Activated naive CD8-positive, alpha-beta T cell (primary cell): ENCODE results near the gene ITGA2.

Experiments used
- H3K27ac Mint-ChIP-seq: one replicate; pipeline ENCODE4 v1.8.0; 2021; ENCODE audit warnings: mixed read lengths
- H3K27me3 Mint-ChIP-seq: one replicate; pipeline ENCODE4 v1.8.0; 2021; ENCODE audit warnings: mixed read lengths
- H3K36me3 Mint-ChIP-seq: one replicate; pipeline ENCODE4 v1.8.0; 2021; ENCODE audit warnings: mixed read lengths
- H3K4me1 Mint-ChIP-seq: one replicate; pipeline ENCODE4 v1.8.0; 2021; ENCODE audit warnings: low read depth, mixed read lengths
- H3K4me3 Mint-ChIP-seq: one replicate; pipeline ENCODE4 v1.8.0; 2021; ENCODE audit warnings: mild to moderate bottlenecking, mixed read lengths
- H3K9me3 Mint-ChIP-seq: one replicate; pipeline ENCODE4 v1.8.0; 2021; ENCODE audit warnings: low read depth, mixed read lengths

The ITGA2 gene

DNA sequence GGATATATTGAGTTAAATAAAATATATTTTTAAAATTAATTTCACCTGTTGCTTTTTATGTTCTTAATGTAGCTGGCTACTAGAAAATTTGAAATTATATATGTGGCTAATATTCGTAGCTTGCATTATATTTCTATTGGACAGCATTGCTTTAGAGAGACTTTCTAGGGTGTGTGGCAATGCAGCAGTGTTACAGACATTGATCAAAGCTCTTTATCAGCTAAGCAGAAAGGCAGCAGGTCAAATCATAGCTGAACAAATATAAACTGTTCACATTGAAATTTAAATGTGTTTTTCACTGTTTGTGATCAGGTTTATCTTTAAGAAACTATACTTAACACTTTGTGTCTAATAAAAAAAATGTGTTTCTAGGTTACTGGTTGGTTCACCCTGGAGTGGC is 52.6 kb downstream of the ITGA2 start:
- Mint-ChIP-seq H3K27ac (no peak overlapping the region), H3K27me3 (peaks cover 1% of the 10 kb centered on the region), H3K9me3 (no peaks in the 10 kb centered on the region), H3K36me3 (peaks cover 2% of the 10 kb centered on the region), H3K4me3 (no peak overlapping the region), H3K4me1 (peaks cover 23% of the 10 kb centered on the region)

DNA sequence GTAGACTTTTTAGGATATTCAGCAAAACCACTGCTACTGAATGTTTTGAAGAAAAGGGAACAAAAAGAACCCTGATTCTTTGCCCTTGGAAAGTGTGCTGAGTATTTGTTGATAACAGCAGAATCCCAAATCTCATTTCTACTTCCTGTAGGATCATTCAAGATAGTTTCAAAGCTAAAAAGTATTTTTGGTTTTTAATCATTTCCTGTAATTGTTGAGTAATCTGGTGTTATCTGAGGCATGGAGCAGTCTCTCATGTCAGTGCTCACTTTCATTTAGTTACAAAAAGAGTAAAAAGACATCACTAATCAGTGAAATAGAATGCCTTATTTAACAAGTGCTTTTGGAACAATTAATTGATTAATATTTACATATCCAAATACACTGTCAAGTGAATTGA is 56.1 kb downstream of the ITGA2 start:
- Mint-ChIP-seq H3K4me1 (peaks cover 17% of the 10 kb centered on the region), H3K36me3 (no peaks in the 10 kb centered on the region), H3K4me3 (no peak overlapping the region), H3K27me3 (peaks cover 4% of the 10 kb centered on the region), H3K27ac (no peak overlapping the region), H3K9me3 (no peaks in the 10 kb centered on the region)

DNA sequence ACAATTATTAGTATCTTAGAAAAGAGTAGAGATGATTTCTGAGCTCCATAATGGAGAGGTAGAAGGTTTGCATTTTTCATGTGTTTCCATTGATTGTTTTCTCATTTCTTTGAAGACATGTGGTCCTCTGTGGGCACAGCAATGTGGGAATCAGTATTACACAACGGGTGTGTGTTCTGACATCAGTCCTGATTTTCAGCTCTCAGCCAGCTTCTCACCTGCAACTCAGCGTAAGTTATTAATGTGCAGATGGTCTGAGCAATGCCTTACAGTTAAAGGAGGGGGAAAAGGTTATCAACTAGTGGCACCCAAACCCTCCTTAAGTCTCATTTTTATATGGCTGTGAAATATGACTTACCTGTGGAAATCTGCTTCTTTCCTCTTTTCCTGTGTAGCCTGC is 59.1 kb downstream of the ITGA2 start:
- H3K27ac Mint-ChIP-seq, result no peak overlapping the region
- no peaks in the 10 kb centered on the region for H3K36me3 Mint-ChIP-seq

DNA sequence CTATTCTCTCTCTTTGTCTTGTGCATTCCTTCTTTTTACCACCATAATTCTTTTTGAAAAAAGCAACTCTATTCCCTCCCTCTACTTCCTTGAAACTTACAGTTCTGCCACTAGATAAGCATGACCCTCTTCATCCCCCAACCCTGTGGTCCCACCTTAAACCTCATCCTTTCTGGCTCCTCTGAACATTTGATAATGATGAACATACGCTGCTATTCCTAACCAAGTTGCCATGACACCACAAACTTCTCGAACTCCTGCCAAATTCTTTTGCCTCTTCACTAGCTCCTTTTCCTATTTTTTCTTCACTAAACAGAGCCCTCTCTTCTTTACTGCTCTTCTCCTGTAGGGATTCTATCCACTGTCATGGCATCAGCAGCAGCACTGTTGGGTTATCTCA is 63.3 kb downstream of the ITGA2 start:
- no peak overlapping the region for H3K4me3 Mint-ChIP-seq
- no peaks in the 10 kb centered on the region for H3K4me1 Mint-ChIP-seq
- H3K36me3 Mint-ChIP-seq, result no peaks in the 10 kb centered on the region
- H3K27ac Mint-ChIP-seq, result no peak overlapping the region
- no peaks in the 10 kb centered on the region for H3K9me3 Mint-ChIP-seq
- peaks cover 4% of the 10 kb centered on the region for H3K27me3 Mint-ChIP-seq

More for the DNA sequence above, 59.1 kb downstream of the ITGA2 start:
- H3K4me1 Mint-ChIP-seq, result no peaks in the 10 kb centered on the region
- peaks cover 3% of the 10 kb centered on the region for H3K27me3 Mint-ChIP-seq
- H3K4me3 Mint-ChIP-seq, result no peak overlapping the region
- no peaks in the 10 kb centered on the region for H3K9me3 Mint-ChIP-seq

DNA sequence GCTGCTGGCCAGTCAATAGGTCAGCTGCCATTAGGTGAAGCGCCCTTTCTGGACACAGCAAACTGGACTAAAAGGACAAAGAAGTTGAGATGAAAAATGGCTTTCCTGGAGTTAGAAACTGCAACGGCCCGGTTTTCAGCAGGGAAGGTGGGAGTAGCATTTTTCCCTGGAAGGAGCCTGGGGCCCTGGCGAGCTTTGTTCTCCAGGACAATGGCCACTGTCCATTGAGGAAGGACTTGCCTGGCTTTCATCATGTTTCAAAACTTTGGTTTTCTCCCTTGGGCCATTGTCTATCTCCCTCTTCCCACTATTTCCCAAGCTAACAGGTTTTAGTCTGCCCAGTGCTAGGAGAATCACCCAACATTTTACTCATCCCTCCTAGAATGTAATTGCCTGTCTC is 64.2 kb downstream of the ITGA2 start:
- H3K4me1 Mint-ChIP-seq, result no peaks in the 10 kb centered on the region
- H3K36me3 Mint-ChIP-seq, result no peaks in the 10 kb centered on the region
- H3K4me3 Mint-ChIP-seq, result no peak overlapping the region
- no peak overlapping the region for H3K27ac Mint-ChIP-seq
- H3K9me3 Mint-ChIP-seq, result no peaks in the 10 kb centered on the region
- H3K27me3 Mint-ChIP-seq, result peaks cover 2% of the 10 kb centered on the region

DNA sequence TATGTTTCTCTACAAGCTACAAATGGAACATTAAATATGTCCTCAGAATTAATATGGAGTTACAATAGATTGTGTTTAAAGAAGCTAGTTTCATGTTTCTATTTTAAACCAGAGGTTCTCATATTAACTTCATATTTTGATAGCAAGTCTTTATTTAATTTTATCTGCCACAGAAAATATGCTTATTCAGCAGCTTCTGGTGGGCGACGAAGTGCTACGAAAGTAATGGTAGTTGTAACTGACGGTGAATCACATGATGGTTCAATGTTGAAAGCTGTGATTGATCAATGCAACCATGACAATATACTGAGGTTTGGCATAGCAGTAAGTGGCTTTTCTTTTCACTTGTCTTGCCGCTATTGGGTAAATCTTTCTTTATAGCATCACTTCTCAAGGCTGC is 66.2 kb downstream of the ITGA2 start:
- Mint-ChIP-seq H3K9me3 (no peaks in the 10 kb centered on the region), H3K4me3 (no peak overlapping the region), H3K36me3 (peaks cover 2% of the 10 kb centered on the region), H3K27ac (no peak overlapping the region), H3K4me1 (no peaks in the 10 kb centered on the region), H3K27me3 (peaks cover 1% of the 10 kb centered on the region)

DNA sequence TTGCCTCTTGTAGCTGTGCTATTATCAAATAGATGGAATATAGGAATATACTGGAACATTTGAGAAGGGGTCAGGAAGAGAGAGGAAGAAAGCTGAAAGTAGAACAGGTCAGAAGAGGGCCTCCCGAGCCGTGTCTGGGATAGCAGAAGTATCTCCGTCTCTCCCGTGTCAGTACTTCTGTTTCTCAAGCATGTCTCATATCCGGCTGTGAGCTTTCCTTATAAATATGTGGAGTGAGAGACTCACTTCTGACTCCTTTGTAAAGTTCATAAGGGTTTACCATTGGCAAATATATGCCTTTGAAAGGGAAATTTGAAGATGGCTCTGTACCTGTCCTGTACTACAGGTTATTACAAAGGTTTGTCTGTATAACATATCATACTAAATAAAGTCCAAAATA is 70.1 kb downstream of the ITGA2 start:
- no peaks in the 10 kb centered on the region for H3K4me1 Mint-ChIP-seq
- H3K36me3 Mint-ChIP-seq, result peaks cover 2% of the 10 kb centered on the region
- H3K9me3 Mint-ChIP-seq, result no peaks in the 10 kb centered on the region

DNA sequence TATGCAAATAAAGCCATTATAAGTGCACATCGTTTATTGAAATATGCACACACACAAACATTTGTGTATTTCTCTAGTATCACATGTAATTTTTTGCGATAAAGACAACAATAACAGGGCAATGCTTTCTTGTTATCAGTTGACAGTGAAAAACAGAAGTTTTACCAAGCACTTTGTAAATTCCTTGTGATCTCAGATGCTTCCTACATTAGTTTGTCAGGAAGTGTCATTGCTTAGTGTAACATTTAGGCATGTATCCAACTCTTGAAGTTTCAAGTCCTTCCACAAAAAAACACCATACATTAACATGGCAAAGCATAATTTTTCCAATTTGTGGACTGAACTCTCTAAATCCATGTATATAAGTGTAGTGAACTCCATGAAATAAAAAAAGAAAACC is 74.0 kb downstream of the ITGA2 start:
- H3K4me1 Mint-ChIP-seq, result no peaks in the 10 kb centered on the region
- H3K27ac Mint-ChIP-seq, result no peak overlapping the region
- peaks cover 2% of the 10 kb centered on the region for H3K27me3 Mint-ChIP-seq
- no peak overlapping the region for H3K4me3 Mint-ChIP-seq
- H3K36me3 Mint-ChIP-seq, result peaks cover 2% of the 10 kb centered on the region
- H3K9me3 Mint-ChIP-seq, result no peaks in the 10 kb centered on the region

More for the DNA sequence above, 70.1 kb downstream of the ITGA2 start:
- Mint-ChIP-seq H3K27ac (no peak overlapping the region), H3K4me3 (no peak overlapping the region), H3K27me3 (peaks cover 3% of the 10 kb centered on the region)

DNA sequence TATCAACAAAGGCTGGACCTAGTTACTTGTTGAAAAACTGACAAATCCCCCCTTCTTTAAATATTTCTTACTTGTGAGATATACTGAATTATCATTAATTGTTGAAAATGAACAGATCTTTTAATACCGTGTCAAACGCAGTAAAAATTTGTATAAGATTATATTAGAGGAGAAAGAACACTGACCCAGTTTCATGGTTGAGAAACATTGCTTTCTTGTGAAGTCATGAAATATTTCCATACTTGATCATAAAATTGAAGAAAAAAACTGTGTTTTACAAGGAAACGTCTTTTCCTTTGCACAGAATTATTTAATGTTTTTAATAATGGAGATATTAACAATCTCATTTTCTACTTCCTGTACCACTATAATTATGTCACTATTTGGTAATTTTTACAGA is 74.6 kb downstream of the ITGA2 start:
- Mint-ChIP-seq H3K4me1 (no peaks in the 10 kb centered on the region), H3K27ac (no peak overlapping the region), H3K27me3 (peaks cover 2% of the 10 kb centered on the region), H3K9me3 (no peaks in the 10 kb centered on the region), H3K36me3 (peaks cover 2% of the 10 kb centered on the region), H3K4me3 (no peak overlapping the region)

DNA sequence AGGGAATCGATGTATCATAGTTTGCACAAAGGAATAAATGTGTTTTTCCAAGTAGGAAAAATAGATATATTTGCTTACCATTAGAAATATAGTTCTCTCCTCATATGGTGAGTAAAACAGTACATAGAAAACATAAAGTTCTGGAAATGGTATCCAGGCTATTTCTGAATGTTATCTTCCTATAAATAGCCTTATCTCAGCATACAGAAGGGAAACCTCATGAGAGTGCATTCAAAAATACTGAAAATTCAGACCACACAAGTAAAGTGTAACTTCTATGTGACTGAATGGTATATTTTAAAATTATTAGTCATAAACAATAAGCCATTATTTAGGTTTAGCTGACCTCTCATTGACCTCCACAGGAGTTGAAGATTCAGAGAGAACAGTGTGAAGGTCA is 76.9 kb downstream of the ITGA2 start:
- Mint-ChIP-seq H3K36me3 (no peaks in the 10 kb centered on the region), H3K27me3 (peaks cover 2% of the 10 kb centered on the region), H3K4me3 (no peak overlapping the region), H3K27ac (no peak overlapping the region), H3K4me1 (peaks cover 11% of the 10 kb centered on the region), H3K9me3 (no peaks in the 10 kb centered on the region)

DNA sequence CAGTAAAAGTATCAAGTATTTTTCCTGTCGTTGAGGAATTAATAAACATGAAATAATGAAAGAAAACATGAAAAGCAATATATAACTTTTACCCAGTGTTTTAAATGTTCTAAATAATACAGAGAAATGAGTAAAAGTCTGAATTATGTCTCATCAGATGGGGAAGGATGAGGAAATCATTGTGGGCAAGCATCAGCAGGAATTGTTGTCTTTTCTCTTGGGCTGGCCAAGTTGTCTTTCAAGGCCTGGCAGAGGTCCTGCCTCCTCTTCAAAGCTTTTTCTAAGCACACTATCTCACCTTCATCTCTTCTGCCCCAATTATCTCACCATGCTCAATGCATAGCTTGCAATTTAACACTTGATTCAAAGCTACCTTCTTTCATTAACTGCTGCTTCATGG is 78.5 kb downstream of the ITGA2 start:
- no peak overlapping the region for H3K4me3 Mint-ChIP-seq
- no peaks in the 10 kb centered on the region for H3K36me3 Mint-ChIP-seq
- no peak overlapping the region for H3K27ac Mint-ChIP-seq
- peaks cover 11% of the 10 kb centered on the region for H3K4me1 Mint-ChIP-seq
- H3K27me3 Mint-ChIP-seq, result peaks cover under 1% of the 10 kb centered on the region
- no peaks in the 10 kb centered on the region for H3K9me3 Mint-ChIP-seq

DNA sequence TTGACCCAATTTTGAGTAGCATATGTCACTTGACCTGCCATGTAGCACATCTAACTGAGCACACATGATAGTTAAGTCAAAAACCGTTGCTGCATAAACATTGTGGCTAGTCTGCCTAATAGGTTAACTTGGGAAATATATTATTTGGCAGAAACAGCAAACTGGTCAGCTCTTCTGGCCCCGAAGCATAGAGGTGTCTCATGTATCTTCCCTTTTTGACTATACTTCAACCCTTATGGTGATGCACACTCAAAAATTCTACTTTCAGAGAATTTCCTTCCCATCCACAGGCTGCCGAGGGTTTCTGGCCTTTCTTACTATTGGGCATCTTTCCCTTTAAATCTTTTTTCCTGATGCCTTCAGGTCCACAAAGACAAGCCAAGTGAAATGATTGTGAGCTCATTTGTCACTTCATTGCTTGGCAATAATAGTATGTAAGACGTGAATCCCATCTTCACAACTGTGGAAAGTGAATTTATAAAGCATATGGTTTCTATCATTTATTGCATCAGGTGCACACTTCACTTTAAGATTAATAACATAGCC is 79.2 kb downstream of the ITGA2 start:
- Mint-ChIP-seq H3K9me3 (no peaks in the 10 kb centered on the region), H3K36me3 (peaks cover 2% of the 10 kb centered on the region), H3K4me1 (peaks cover 11% of the 10 kb centered on the region), H3K4me3 (no peak overlapping the region), H3K27me3 (peaks cover 5% of the 10 kb centered on the region), H3K27ac (no peak overlapping the region)

DNA sequence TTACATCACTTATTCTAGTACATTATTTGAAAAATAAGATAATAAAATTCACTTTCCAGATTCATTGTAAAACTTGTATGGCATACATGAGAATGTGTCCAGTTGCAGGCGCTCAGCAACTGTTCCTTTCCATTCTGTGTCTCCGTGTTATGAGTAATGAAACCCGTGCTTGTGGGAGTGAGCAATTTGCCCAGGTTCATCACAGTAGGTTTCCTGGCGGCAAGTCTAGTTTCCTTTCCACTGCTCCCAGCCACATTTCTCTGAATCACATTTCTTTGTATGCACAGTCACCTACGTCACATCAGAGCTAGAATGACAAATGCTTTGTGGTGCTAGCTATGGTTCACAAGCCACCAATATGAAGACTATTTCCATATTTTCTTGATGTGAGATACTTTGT is 80.5 kb downstream of the ITGA2 start:
- no peaks in the 10 kb centered on the region for H3K9me3 Mint-ChIP-seq
- no peak overlapping the region for H3K4me3 Mint-ChIP-seq
- H3K36me3 Mint-ChIP-seq, result peaks cover 4% of the 10 kb centered on the region
- H3K27me3 Mint-ChIP-seq, result peaks cover 7% of the 10 kb centered on the region
- H3K27ac Mint-ChIP-seq, result peak overlapping the region; percentile 67
- H3K4me1 Mint-ChIP-seq, result peaks cover 11% of the 10 kb centered on the region

DNA sequence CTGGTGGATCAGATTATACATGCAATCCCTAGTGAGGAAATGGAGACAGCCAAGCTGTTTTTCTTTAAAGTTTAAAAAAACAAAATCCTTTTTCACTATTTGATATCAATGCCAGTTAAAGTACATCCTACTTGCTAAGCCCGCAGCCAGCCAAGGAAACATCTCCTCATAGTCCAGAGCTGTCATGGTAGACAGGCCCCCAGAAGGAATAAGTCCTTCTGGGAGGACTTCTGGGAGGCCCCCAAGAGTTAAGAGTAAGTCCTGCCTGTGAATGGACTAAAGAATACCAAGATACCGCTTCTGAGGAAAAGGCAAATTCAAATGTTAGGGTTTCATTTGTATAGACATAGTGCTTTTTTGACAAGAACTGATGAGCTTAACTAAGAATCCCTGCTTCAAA is 82.1 kb downstream of the ITGA2 start:
- Mint-ChIP-seq H3K36me3 (peaks cover 4% of the 10 kb centered on the region), H3K27ac (no peak overlapping the region)

DNA sequence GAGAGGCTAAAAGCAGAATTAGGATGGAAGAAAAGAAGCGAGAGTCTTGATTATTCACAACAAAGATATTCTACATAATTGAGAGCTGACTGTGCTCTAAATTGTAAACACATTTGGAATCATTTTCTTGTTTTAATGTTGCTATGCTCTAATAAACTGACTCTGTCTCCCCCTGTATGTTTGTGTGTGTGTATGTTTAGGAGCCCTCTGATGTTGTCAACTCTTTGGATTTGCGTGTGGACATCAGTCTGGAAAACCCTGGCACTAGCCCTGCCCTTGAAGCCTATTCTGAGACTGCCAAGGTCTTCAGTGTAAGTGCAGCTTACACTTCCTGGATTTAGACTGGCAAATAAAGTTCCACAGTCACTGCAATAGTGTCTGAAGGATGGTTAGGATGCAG is 82.6 kb downstream of the ITGA2 start:
- H3K9me3 Mint-ChIP-seq, result no peaks in the 10 kb centered on the region
- H3K36me3 Mint-ChIP-seq, result peaks cover 4% of the 10 kb centered on the region
- H3K4me1 Mint-ChIP-seq, result peaks cover 11% of the 10 kb centered on the region
- H3K27me3 Mint-ChIP-seq, result peaks cover 9% of the 10 kb centered on the region
- no peak overlapping the region for H3K27ac Mint-ChIP-seq
- no peak overlapping the region for H3K4me3 Mint-ChIP-seq

More for the DNA sequence above, 82.1 kb downstream of the ITGA2 start:
- no peaks in the 10 kb centered on the region for H3K9me3 Mint-ChIP-seq
- peaks cover 11% of the 10 kb centered on the region for H3K4me1 Mint-ChIP-seq
- no peak overlapping the region for H3K4me3 Mint-ChIP-seq
- H3K27me3 Mint-ChIP-seq, result peaks cover 9% of the 10 kb centered on the region

DNA sequence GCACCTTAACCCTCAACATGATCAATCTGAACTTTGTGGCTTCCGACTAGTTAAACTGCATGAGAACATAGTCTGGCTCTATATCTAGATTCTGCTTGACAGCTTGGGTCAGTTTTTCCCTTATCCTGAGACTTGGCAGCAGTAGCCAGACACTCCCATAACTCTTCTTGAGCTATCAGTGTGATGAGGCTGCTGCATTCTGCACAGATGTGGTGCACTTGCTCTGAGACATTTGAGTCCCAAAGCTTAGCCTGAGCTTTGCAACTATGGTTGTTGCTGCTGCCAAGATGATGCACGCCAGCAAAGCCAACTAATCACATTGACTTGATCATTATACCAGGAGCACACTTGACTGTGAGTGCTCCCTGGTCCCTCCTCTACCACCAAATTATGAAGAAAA is 84.2 kb downstream of the ITGA2 start:
- H3K27ac Mint-ChIP-seq, result no peak overlapping the region
- peaks cover 4% of the 10 kb centered on the region for H3K36me3 Mint-ChIP-seq
- no peak overlapping the region for H3K4me3 Mint-ChIP-seq
- no peaks in the 10 kb centered on the region for H3K9me3 Mint-ChIP-seq
- peaks cover 11% of the 10 kb centered on the region for H3K4me1 Mint-ChIP-seq
- H3K27me3 Mint-ChIP-seq, result peaks cover 9% of the 10 kb centered on the region
